PC-3 (cell line): Measurements from ENCODE around the gene CD19. TPM values are rescaled to one million over a fixed set of nuclear protein-coding genes. Genes with fewer than 3 reads are reported as not detected.
A peak's percentile ranks its signal among the peaks of the same experiment; 100 is the strongest.
"Not testable (repeated sequence)": the region's sequence is repeated elsewhere in the genome, so short reads cannot be mapped to it uniquely, and the experiment has no call there.

ENCODE experiments used
- ATAC-seq: fragments of 200-7000 bp; cut with Tn5 transposase; 2 replicates; pipeline ENCODE4 v1.9.1; 2020; ENCODE audit warnings: mild to moderate bottlenecking, moderate library complexity
- BruUV-seq: library from RNA; stranded (reverse); fragments of 400-500 nt; replicated peaks from 2 replicates; lab custom pipeline; 2021; lab: Mats Ljungman, UMichigan
- CTCF ChIA-PET: fragments of 300-600 bp; sonication (Branson Sonifier 250); formaldehyde crosslinking; loops from one replicate; lab custom pipeline; 2022; ENCODE audit warnings: antibody characterized with exemption; lab: Charles Lee
- POLR2A ChIA-PET: fragments of 300-600 bp; sonication (Branson Sonifier 250); formaldehyde crosslinking; loops from one replicate; lab custom pipeline; 2022; ENCODE audit warnings: antibody characterized with exemption; ENCODE audit not compliant: unreplicated experiment; lab: Charles Lee
- DNase-seq: peaks from one replicate; pipeline ENCODE4 v3.0.0-alpha.2; 2015
- H2AFZ ChIP-seq: fragments of 300-600 bp; sonication (generic); 2 replicates; pipeline ENCODE4 v1.6.0; 2016; ENCODE audit warnings: antibody characterized with exemption, low read length
- H3F3A ChIP-seq: fragments of 300-600 bp; sonication (generic); one replicate; pipeline ENCODE4 v1.6.0; 2017; ENCODE audit warnings: antibody characterized with exemption, low read length, control low read depth, mild to moderate bottlenecking; ENCODE audit not compliant: unreplicated experiment
- H3K27ac ChIP-seq: fragments of 300-600 bp; sonication (generic); 2 replicates; pipeline ENCODE4 v1.5.1; 2016; ENCODE audit warnings: mild to moderate bottlenecking, low read length
- H3K27me3 ChIP-seq: fragments of 300-600 bp; sonication (generic); 2 replicates; pipeline ENCODE4 v1.6.1; 2016; ENCODE audit warnings: low read length, mixed read lengths
- H3K36me3 ChIP-seq: fragments of 300-600 bp; sonication (generic); 2 replicates; pipeline ENCODE4 v1.6.1; 2016; ENCODE audit warnings: low read depth, mixed run types, low read length, mixed read lengths
- H3K4me1 ChIP-seq: fragments of 300-600 bp; sonication (generic); 2 replicates; pipeline ENCODE4 v1.5.1; 2016; ENCODE audit warnings: low read length; ENCODE audit not compliant: insufficient read depth
- H3K4me2 ChIP-seq: fragments of 300-600 bp; sonication (generic); 2 replicates; pipeline ENCODE4 v1.6.0; 2016; ENCODE audit warnings: low read length
- H3K4me3 ChIP-seq: fragments of 300-600 bp; sonication (generic); 2 replicates; pipeline ENCODE4 v1.5.1; 2016; ENCODE audit warnings: mild to moderate bottlenecking, low read length, mixed read lengths
- H3K79me2 ChIP-seq: fragments of 300-600 bp; sonication (generic); 2 replicates; pipeline ENCODE4 v1.6.1; 2017; ENCODE audit warnings: low read length, mixed read lengths
- H3K9ac ChIP-seq: fragments of 300-600 bp; sonication (generic); 2 replicates; pipeline ENCODE4 v1.6.0; 2016; ENCODE audit warnings: mild to moderate bottlenecking, low read length
- H3K9me2 ChIP-seq: fragments of 300-600 bp; sonication (generic); replicated peaks from 2 replicates; pipeline ENCODE4 v1.6.1; 2016; ENCODE audit warnings: mixed run types, low read length, mixed read lengths
- H3K9me3 ChIP-seq: fragments of 300-600 bp; sonication (generic); 2 replicates; pipeline ENCODE4 v1.6.1; 2016; ENCODE audit warnings: low read length, mixed read lengths
- H4K20me1 ChIP-seq: fragments of 300-600 bp; sonication (generic); 2 replicates; pipeline ENCODE4 v1.6.1; 2016; ENCODE audit warnings: low read length, mixed read lengths
- CTCF ChIP-seq: fragments of 300-600 bp; sonication (generic); conservative IDR thresholded peaks from 2 replicates; pipeline ENCODE4 v1.5.1; 2017; ENCODE audit warnings: antibody characterized with exemption, low read depth, mild to moderate bottlenecking, low read length
- EZH2 ChIP-seq: fragments of 300-600 bp; sonication (generic); IDR thresholded peaks from one replicate; pipeline ENCODE4 v1.6.1; 2017; ENCODE audit warnings: antibody characterized with exemption, mild to moderate bottlenecking, low read length; ENCODE audit not compliant: unreplicated experiment
- EZH2phosphoT487 ChIP-seq: fragments of 300-600 bp; sonication (generic); IDR thresholded peaks from 2 replicates; pipeline ENCODE4 v1.6.1; 2018; ENCODE audit warnings: mild to moderate bottlenecking, antibody characterized with exemption, low read length, borderline replicate concordance
- intact Hi-C: fragments of 100-400 bp; cut with micrococcal nuclease; formaldehyde crosslinking; loops from 2 replicates; pipeline ENCODE4 v1.9.0; 2023
- total RNA-seq: library from RNA; depleted of rRNA; stranded (reverse); fragments of >200 nt; gene quantifications from 2 replicates; pipeline ENCODE4 v1.2.3, GENCODE V29; 2014

CD19 gene
- total RNA-seq, 1 experiment from 2014 or later, result not detected

DNA sequence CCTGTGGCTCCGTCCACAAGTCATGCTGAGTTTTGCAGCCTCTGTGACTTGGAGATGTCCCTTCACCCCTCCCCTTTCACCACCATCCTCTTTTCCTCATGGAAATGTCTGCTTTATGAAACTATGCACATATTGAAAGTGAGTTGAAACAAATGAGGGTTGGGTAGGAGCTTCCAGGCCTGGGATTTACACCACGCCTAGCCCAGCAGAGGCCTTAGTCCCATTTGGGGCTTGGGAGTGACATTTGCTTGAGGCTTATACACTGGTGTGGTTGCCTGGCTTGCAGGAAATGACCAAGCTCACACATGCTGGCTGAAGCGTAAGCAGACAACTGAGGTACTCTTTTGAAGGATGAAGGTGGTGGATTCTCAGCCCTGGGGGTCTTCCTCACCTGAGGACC, 32.3 kb downstream of the CD19 start:
- ATAC-seq, result no peak
- Histone ChIP-seq H2AFZ (no peak overlapping the region), H3F3A (no peaks in the 10 kb centered on the region), H3K27me3 (no peaks in the 10 kb centered on the region), H3K4me3 (no peak overlapping the region), H3K4me2 (no peak overlapping the region), H3K36me3 (no peaks in the 10 kb centered on the region; the same call in 1 of the 2 replicates), H3K9me2 (no peaks in the 10 kb centered on the region), H3K4me1 (no peaks in the 10 kb centered on the region), H3K79me2 (no peaks in the 10 kb centered on the region), H3K9me3 (no peaks in the 10 kb centered on the region), H3K27ac (no peak overlapping the region), H4K20me1 (no peaks in the 10 kb centered on the region), H3K9ac (no peak overlapping the region)
- intact Hi-C loops, result no loop called here
- BruUV-seq, result TSS peak; percentile 23
- no peak for DNase-seq
- TF ChIP-seq CTCF, result no peak
- no peak for TF ChIP-seq EZH2phosphoT487
- no peak for TF ChIP-seq EZH2
- CTCF ChIA-PET, result no interaction called here
- POLR2A ChIA-PET, result no interaction called here

GRCh38 chr16:28964496-28964895, 32.7 kb downstream of the CD19 start:
- H3K4me3 ChIP-seq, result no peak overlapping the region
- H2AFZ ChIP-seq, result no peak overlapping the region
- no peak for DNase-seq
- no peak overlapping the region for H3K4me2 ChIP-seq
- no peak overlapping the region for H3K9ac ChIP-seq
- POLR2A ChIA-PET, result no interaction called here
- H3K27me3 ChIP-seq, result no peaks in the 10 kb centered on the region
- H3K27ac ChIP-seq, result no peak overlapping the region
- no peaks in the 10 kb centered on the region for H3F3A ChIP-seq
- CTCF ChIA-PET, result no interaction called here
- ATAC-seq, result no peak
- no peaks in the 10 kb centered on the region for H4K20me1 ChIP-seq
- no peaks in the 10 kb centered on the region for H3K79me2 ChIP-seq
- BruUV-seq, result no TSS peak
- TF ChIP-seq EZH2 (no peak), CTCF (no peak), EZH2phosphoT487 (no peak)
- intact Hi-C loops, result no loop called here
- H3K4me1 ChIP-seq, result no peaks in the 10 kb centered on the region
- H3K36me3 ChIP-seq, result no peaks in the 10 kb centered on the region; the same call in 1 of the 2 replicates
- no peaks in the 10 kb centered on the region for H3K9me2 ChIP-seq
- no peaks in the 10 kb centered on the region for H3K9me3 ChIP-seq

DNA sequence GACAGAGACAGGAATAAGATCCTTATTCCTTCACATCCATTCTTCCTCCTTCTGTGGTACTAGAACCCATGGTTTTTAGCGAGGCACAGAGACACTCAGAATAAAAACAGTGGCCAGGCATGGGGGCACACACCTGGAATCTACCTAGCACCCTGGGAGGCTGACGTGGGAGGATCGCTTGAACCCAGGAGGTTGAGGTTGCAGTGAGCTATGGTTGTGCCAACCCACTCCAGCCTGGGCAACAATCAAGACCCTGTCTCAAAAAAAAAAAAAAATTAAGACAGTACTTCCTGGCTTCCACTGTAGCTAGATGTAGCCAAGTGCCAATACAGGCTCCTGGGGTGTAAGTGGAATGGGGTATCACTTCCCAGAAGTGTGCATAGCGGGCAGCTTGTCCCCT, 35.4 kb downstream of the CD19 start:
- no peak overlapping the region for H3K4me3 ChIP-seq
- H4K20me1 ChIP-seq, result no peaks in the 10 kb centered on the region
- no peaks in the 10 kb centered on the region for H3K79me2 ChIP-seq
- BruUV-seq, result no TSS peak
- H3K4me1 ChIP-seq, result no peaks in the 10 kb centered on the region
- intact Hi-C loops, result no loop called here
- TF ChIP-seq CTCF, result no peak
- no peak for TF ChIP-seq EZH2phosphoT487
- no peak for TF ChIP-seq EZH2
- ChIA-PET POLR2A (interaction anchor here (0.6 kb wide), 1 partner anchor 38 kb away, joined by 4 read pairs; no protein-coding TSS in a partner anchor), CTCF (no interaction called here)
- DNase-seq, result no peak
- no peaks in the 10 kb centered on the region; the same call in 1 of the 2 replicates for H3K36me3 ChIP-seq
- H3F3A ChIP-seq, result no peaks in the 10 kb centered on the region
- H2AFZ ChIP-seq, result no peak overlapping the region
- H3K4me2 ChIP-seq, result no peak overlapping the region
- no peak overlapping the region for H3K9ac ChIP-seq
- no peaks in the 10 kb centered on the region for H3K9me3 ChIP-seq
- H3K27ac ChIP-seq, result no peak overlapping the region
- no peaks in the 10 kb centered on the region for H3K9me2 ChIP-seq
- no peaks in the 10 kb centered on the region for H3K27me3 ChIP-seq
- no peak for ATAC-seq

- H3K4me1 ChIP-seq, H3K27ac ChIP-seq, H3K4me2 ChIP-seq, BruUV-seq, H3K27me3 ChIP-seq, H3K9ac ChIP-seq, intact Hi-C loops, H3F3A ChIP-seq, H3K9me3 ChIP-seq, DNase-seq, POLR2A ChIA-PET, CTCF ChIA-PET, H3K9me2 ChIP-seq, ATAC-seq, H3K4me3 ChIP-seq, H3K79me2 ChIP-seq, H3K36me3 ChIP-seq, H2AFZ ChIP-seq, H4K20me1 ChIP-seq: not testable (repeated sequence)
These were observed 37.9 kb downstream of the CD19 start for GRCh38 chr16:28969696-28970095.
